IPS-11a (cell line): ENCODE data around the gene RARRES2.
"Not testable (repeated sequence)": the region's sequence is repeated elsewhere in the genome, so short reads cannot be mapped to it uniquely, and the experiment has no call there.

ENCODE experiments used
- H3K4me3 ChIP-seq: one replicate; pipeline ENCODE4 v1.5.1; 2013; ENCODE audit warnings: low read depth, low read length, control low read depth

Gene RARRES2

DNA sequence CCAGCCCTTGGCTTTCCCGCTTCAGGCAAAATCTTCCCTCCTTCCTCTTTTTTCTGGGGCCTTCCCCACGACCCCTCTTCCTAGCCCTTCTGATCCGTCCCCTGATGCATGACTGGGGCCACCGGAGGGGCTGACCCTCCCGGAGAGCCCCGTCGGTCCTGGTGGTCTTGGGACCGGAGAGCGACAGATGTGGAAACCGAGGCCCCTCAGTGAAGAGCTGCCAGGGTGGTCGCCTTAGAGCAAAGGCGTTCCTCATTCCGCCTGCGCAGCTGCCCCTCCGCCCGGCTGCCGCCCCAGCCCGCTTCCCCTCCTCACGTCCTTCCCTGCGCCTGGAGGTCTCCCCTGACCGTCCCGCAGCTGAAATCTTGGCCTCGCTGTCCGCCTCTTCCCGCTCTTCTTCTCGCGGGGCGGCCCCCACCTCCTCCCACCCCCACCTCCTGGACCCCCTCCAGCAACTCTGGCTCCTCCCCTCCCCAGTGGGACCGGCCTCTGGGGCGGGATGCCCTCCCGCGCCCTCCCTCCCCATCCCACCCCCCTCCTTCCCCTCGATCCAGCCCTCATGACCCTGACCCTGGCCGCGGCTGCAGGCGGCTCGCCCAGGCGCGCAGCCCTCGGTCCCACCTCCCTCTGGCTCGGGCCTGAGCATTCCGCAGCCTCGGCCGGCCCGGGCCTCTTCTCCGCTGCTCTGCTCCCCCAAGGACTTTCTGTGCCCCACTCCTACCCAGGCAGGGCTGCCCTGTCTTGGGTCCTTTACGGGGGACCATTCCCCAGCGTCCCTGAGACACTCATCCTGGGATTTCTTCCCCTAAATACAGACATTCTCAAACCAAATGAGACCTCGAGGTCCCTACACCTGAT, at the start of gene RARRES2:
Gene RARRES2 (minus strand): TSS at position 367 of the 858 bp plus-strand sequence. CDS start 1,020 bp downstream, outside the sequence.
- peak within 1 kb of the TSS; percentile 66 for H3K4me3 ChIP-seq

DNA sequence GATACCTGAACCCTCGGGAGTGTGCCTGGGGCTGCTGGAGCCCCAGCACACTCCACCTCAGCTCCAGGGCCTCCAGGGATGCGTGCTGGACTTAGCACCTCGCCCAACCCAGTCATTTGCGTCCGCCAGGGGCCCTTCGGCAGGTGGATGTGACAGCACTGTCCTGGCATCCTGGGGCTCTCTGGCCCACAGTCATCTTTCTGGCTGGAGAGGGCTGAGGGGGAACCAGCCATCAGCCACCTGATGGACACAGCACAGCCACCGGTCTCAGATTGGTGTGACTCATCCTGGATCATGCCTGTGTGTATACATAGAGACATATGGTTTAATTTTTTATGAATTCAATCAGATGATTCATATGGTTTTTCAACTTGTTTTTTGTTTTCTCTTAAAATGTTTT, 48.8 kb upstream of the RARRES2 start:
- H3K4me3 ChIP-seq: no peak overlapping the region

- H3K4me3 ChIP-seq: no peak overlapping the region
Measured at GRCh38 chr7:150389532-150389816, 48.0 kb upstream of the RARRES2 start.

GRCh38 chr7:150388709-150389531, 47.5 kb upstream of the RARRES2 start:
- H3K4me3 ChIP-seq: no peak overlapping the region

- H3K4me3 ChIP-seq: no peak overlapping the region
Measured at GRCh38 chr7:150388306-150388705, 46.9 kb upstream of the RARRES2 start.

DNA sequence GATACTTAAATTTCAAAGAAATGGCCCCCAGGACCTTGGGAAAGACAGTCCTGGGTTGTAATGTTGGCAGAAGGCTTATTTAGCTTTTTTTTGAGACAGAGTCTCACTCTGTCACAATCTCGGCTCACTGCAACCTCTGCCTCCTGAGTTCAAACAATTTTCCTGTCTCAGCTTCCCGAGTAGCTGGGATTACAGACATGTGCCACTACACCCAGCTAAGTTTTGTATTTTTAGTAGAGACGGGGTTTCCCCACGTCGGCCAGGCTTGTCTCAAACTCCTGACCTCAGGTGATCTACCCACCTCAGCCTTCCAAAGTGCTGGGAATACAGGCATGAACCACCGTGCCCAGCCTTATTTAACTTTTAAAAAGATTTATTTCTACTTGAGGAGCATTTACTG, 44.5 kb upstream of the RARRES2 start:
- not testable (repeated sequence) for H3K4me3 ChIP-seq

- H3K4me3 ChIP-seq: no peak overlapping the region
Measured at GRCh38 chr7:150385302-150385723, 43.9 kb upstream of the RARRES2 start.

DNA sequence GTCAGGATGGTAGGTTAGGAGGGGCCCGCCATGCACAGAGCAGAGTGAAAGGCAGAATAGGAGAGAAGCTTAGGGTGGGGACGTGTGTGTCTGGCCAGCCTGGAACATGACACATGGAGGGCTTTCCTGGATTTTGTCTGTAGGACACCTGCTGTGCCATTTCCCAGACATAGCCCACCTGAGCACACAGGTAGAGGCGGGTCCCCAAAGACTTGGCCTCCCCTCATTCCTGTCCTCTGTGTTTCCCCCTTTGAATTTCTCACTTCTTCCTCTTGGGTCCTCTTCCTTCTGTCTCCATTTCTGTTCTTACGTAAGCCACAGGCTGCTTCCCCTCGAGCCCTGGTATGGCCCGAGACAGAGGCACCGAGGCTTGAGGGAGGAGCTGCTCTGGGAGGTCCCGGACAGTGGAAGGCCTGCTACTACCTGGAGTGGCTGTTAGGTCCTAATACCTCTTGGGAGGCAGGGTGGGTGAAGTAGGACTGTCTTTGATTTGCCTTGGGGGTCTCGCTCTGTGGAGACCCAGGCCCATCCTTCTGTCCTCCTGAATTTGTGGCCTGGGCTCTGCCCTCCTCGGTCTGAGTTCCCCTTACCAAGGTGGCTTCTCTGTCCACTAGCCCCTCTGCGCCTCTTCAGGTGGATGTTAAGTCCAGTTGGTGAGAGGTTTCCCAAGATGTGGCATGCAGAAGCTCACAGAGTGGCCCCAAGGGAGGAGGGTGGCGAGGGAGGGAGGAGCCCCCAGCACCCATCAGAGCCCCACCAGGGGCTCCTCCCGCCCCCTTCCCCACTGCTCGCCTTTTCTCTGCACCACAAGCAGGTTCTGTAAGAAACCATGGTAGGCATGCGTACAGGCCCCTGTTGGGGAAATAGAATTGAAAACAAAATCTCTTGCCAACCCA, 43.2 kb upstream of the RARRES2 start:
- no peak overlapping the region for H3K4me3 ChIP-seq

- H3K4me3 ChIP-seq: no peak overlapping the region
Measured at GRCh38 chr7:150383710-150384397, 42.4 kb upstream of the RARRES2 start.

- no peak overlapping the region for H3K4me3 ChIP-seq
Measured at GRCh38 chr7:150382844-150383225, 41.4 kb upstream of the RARRES2 start.

GRCh38 chr7:150382123-150382843, 40.9 kb upstream of the RARRES2 start:
- H3K4me3 ChIP-seq: no peak overlapping the region

DNA sequence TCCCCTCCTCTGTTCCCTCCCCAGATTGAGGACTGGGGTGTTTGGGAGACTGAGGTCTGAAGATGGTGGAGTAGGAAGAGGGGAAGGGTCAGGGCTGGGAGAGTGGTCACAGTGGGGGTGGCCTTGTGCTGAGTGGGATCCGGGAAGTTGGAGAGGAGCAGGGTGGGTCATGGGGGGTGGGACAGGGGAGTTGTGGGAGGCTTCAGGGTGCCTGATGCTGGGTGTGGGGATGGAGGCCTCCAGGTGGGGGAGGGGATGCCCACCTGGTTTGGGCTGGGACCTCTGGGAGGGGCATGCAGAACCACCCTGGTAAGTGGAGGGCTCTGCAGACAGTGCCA, 40.3 kb upstream of the RARRES2 start:
- no peak overlapping the region for H3K4me3 ChIP-seq

DNA sequence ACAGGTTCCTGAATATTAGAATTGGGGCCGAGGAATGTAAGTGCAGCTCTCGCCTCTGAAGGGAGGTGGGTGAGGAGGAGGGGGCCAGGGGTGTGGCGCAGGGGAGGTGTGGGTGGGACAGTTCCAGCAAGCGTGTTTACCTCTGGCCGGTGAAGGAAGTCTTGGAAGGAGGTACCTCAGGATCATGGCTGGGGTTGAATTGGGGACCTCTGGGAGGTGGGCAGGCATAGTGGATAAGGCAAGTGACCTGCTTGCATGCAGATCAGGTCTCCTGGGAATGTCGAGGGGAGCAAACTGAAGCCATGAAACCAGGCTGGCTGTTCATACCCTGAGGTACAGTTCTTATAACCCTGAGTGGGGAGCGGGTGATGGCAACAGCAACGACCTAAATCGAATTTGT, 39.7 kb upstream of the RARRES2 start:
- no peak overlapping the region for H3K4me3 ChIP-seq

GRCh38 chr7:150380463-150380862, 39.0 kb upstream of the RARRES2 start:
- H3K4me3 ChIP-seq: no peak overlapping the region

DNA sequence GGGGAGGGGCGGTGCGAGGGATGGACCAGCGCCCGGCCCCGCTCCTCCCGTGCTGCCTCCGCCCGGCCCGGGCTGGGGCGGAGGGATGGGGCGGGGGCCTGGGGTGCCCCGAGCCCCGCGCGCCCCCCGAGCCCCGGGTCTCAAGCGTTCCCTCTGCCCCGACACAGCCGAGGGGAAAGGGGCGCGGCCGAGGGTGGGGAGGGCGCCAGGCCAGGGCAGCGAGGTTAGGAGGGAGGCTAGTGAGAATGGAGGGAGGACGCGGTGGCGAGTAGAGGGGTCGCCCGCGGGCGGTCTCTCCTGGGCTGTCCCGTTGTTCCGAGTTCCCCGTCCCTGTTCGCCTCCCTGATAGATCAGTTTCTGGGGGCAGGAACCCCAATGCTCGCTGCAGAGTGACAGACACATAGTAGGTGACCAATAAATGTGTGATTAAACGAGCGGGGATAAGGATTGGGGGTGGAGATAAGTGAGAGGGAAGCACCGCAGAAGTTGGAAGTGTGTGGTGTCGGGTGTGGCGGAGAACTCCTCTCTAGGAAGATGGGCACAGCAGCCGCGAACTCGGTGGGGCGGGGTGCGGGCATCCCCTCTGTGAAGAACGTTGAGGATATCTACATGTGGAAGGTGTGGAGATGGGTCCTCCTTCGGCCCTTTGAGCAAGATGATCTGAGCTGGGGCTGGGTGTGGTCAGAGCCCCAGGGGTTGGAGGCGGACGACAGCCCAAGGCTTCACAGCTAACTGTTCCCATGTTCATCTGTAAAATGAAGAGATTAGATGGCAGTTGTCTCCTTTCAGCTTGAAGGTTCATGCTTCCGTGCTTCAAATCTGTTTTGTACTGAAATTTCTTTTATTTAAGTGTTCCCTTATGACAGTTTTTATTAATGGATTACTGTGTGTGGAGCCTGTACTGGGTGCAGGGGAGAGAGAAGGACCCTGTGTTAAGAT, 38.3 kb upstream of the RARRES2 start:
- H3K4me3 ChIP-seq: peak overlapping the region; percentile 76

DNA sequence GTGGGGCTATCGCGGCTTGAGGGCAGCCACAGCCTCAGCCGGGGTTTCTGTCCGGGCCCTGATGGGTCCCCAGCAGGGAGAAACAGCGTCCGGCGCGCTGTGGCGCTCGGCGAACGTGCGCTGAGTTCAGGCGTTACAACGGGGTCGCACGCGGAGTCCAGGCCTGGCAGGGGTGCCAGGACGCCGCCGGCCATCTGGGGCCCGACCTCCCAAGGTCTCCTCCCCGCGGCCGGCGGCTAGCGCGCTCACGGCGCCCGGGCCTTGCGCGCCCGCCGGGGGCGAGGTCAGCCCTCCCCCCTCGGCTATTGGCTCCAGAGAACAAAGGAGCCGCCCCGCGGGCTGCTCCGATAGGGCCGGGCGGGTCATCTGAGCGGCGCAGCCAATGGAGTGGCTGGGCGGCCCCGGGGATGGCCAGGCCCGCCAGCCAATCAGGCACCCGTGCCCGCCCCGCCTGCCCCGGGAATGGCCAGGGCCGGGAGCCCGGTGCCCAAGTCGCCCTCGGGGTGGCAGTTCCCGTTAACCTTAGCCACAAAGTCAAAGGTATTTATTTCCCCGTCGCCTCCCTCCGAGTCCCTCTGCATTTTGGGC, 37.5 kb upstream of the RARRES2 start, which contains the start of gene ZNF775:
Gene ZNF775 (plus strand): TSS at position 478 of the 588 bp plus-strand sequence. CDS start 9,141 bp downstream, outside the sequence.
- H3K4me3 ChIP-seq: peak within 1 kb of the TSS; percentile 76

GRCh38 chr7:150378115-150378852, 36.9 kb upstream of the RARRES2 start:
- H3K4me3 ChIP-seq: peak overlapping the region; percentile 59

GRCh38 chr7:150377635-150378034, 36.2 kb upstream of the RARRES2 start:
- no peak overlapping the region for H3K4me3 ChIP-seq
